Mucosa of descending colon (tissue), 3 donors: ENCODE results near the gene ZNF451. TPM values are rescaled to one million over a fixed set of nuclear protein-coding genes. Genes with fewer than 3 reads are reported as not detected.
A peak's percentile ranks its signal among the peaks of the same experiment; 100 is the strongest.

Experiments
- ATAC-seq: fragments of 200-7000 bp; cut with Tn5 transposase; one replicate; pipeline ENCODE4 v1.9.1; 2020; ENCODE audit warnings: mild to moderate bottlenecking, moderate library complexity
- DNase-seq, 3 donors: peaks; one replicate each; pipeline ENCODE4 v3.0.0-alpha.2; 2020
- H3K36me3 ChIP-seq: fragments of 200-600 bp; one replicate; pipeline ENCODE4 v1.8.0; 2021; ENCODE audit warnings: low read depth, mild to moderate bottlenecking
- H3K4me1 ChIP-seq: fragments of 200-600 bp; one replicate; pipeline ENCODE4 v1.8.0; 2021; ENCODE audit warnings: low read depth, mild to moderate bottlenecking
- H3K4me3 ChIP-seq: fragments of 200-600 bp; one replicate; pipeline ENCODE4 v1.8.0; 2021; ENCODE audit warnings: mild to moderate bottlenecking
- H3K9me3 ChIP-seq: fragments of 200-600 bp; one replicate; pipeline ENCODE4 v1.8.0; 2021; ENCODE audit warnings: mild to moderate bottlenecking
- CTCF ChIP-seq: fragments of 200-600 bp; IDR thresholded peaks from one replicate; pipeline ENCODE4 v1.8.0; 2022; ENCODE audit warnings: antibody characterized with exemption, mild to moderate bottlenecking
- intact Hi-C, 2 donors: fragments of 100-400 bp; cut with DNase I in 1 of 2; cut with micrococcal nuclease in 1 of 2; formaldehyde crosslinking; loops; one replicate each; pipeline versions ENCODE4 v1.11.0 to v1.11.1; 2022; cut with DNase I, micrococcal nuclease
- total RNA-seq, 3 donors: library from RNA; stranded (reverse); fragmentation: NEBNext Ultra II Directional in 2 of 3; extraction: Animal tissue kit (Norgen Biotek cat#: 25700) in 2 of 3; gene quantifications; one replicate each; pipeline versions ENCODE4 v1.2.1 to v1.2.4, GENCODE V29; 2021 to 2023
- donor health status: DM: no; HTN: no; CAD: no; lungs with moderate emphysema.
- donor health status: DM: no; HTN: no; CAD: no.
- donor health status: DM: no; HTN: yes; CAD: no.

ZNF451 gene
- total RNA-seq, 3 donors from 2014 or later: 34.6 to 58.5 (median 46.0) TPM

GRCh38 chr6:57123111-57123510 is 33.1 kb downstream of the ZNF451 start:
- ATAC-seq (no peak), DNase-seq (no peak)
- Histone ChIP-seq H3K36me3 (no peaks in the 10 kb centered on the region), H3K4me1 (no peaks in the 10 kb centered on the region), H3K9me3 (no peaks in the 10 kb centered on the region), H3K4me3 (no peak overlapping the region)
- intact Hi-C loops: no loop called here
- no peak for TF ChIP-seq CTCF

GRCh38 chr6:57127763-57128162 is 37.8 kb downstream of the ZNF451 start:
- no peak for TF ChIP-seq CTCF
- intact Hi-C loops: no loop called here
- H3K4me1 ChIP-seq: no peaks in the 10 kb centered on the region
- H3K9me3 ChIP-seq: no peaks in the 10 kb centered on the region
- peak in 1 of 3 donors; percentile 3 for DNase-seq
- H3K36me3 ChIP-seq: no peaks in the 10 kb centered on the region
- peak; percentile 42 for ATAC-seq
- H3K4me3 ChIP-seq: no peak overlapping the region

GRCh38 chr6:57130661-57131177 is 40.7 kb downstream of the ZNF451 start:
- no peak for ATAC-seq
- no peak for TF ChIP-seq CTCF

GRCh38 chr6:57134954-57135353 is 45.0 kb downstream of the ZNF451 start:
- no peaks in the 10 kb centered on the region for H3K9me3 ChIP-seq
- DNase-seq (no peak), ATAC-seq (no peak)
- H3K4me3 ChIP-seq: no peak overlapping the region
- intact Hi-C loops: no loop called here
- H3K4me1 ChIP-seq: no peaks in the 10 kb centered on the region
- no peaks in the 10 kb centered on the region for H3K36me3 ChIP-seq
- no peak for TF ChIP-seq CTCF

More at GRCh38 chr6:57130661-57131177, 40.7 kb downstream of the ZNF451 start:
- no peak for DNase-seq
- intact Hi-C loops: no loop called here
- Histone ChIP-seq H3K4me1 (no peaks in the 10 kb centered on the region), H3K9me3 (no peaks in the 10 kb centered on the region), H3K4me3 (no peak overlapping the region), H3K36me3 (no peaks in the 10 kb centered on the region)

- no peaks in the 10 kb centered on the region for H3K9me3 ChIP-seq
- H3K4me3 ChIP-seq: no peak overlapping the region
- intact Hi-C loops: no loop called here
- ATAC-seq (no peak), DNase-seq (no peak)
- TF ChIP-seq CTCF: no peak
- no peaks in the 10 kb centered on the region for H3K36me3 ChIP-seq
- H3K4me1 ChIP-seq: no peaks in the 10 kb centered on the region
Measured at GRCh38 chr6:57135885-57136284, 45.9 kb downstream of the ZNF451 start.

GRCh38 chr6:57137350-57137749 is 47.4 kb downstream of the ZNF451 start:
- intact Hi-C loops: no loop called here
- no peak for ATAC-seq
- Histone ChIP-seq H3K4me3 (no peak overlapping the region), H3K9me3 (no peaks in the 10 kb centered on the region), H3K4me1 (no peaks in the 10 kb centered on the region), H3K36me3 (no peaks in the 10 kb centered on the region)
- DNase-seq: no peak
- no peak for TF ChIP-seq CTCF
